Esophagus muscularis mucosa (tissue), 4 donors: ENCODE data around the gene GPR17. TPM values are rescaled to one million over a fixed set of nuclear protein-coding genes. Genes with fewer than 3 reads are reported as not detected.

Source experiments
- DNase-seq: peaks from one replicate; pipeline ENCODE4 v3.0.0-alpha.2; 2017; ENCODE audit errors: extremely low spot score
- H3K27ac ChIP-seq, 4 donors: fragments of 200-600 bp; sonication (generic); replicated peaks in 1 of 4; 1 replicate in 3 of 4; 2 replicates in 1 of 4; pipeline ENCODE4 v1.5.1; 2016 to 2019; ENCODE audit warnings: mild to moderate bottlenecking in 1 of 4
- H3K27me3 ChIP-seq, 4 donors: fragments of 200-600 bp; sonication (generic); one replicate each; pipeline versions ENCODE4 v1.5.1 to v1.6.0; 2016 to 2019
- H3K36me3 ChIP-seq, 4 donors: fragments of 200-600 bp; sonication (generic); one replicate each; pipeline ENCODE4 v1.5.1; 2016 to 2019
- H3K4me1 ChIP-seq, 4 donors: fragments of 200-600 bp; sonication (generic); one replicate each; pipeline ENCODE4 v1.5.1; 2016 to 2019
- H3K4me3 ChIP-seq, 4 donors: fragments of 200-600 bp; sonication (generic); 1 replicate in 2 of 4; 2 replicates in 2 of 4; pipeline ENCODE4 v1.5.1; 2016 to 2019; ENCODE audit warnings: mild to moderate bottlenecking in 4 of 4, moderate library complexity in 1 of 4
- H3K9me3 ChIP-seq, 4 donors: fragments of 200-600 bp; sonication (generic); 1 replicate in 3 of 4; 2 replicates in 1 of 4; pipeline ENCODE4 v1.5.1; 2016 to 2019
- EP300 ChIP-seq: sonication (generic); formaldehyde crosslinking; IDR thresholded peaks from one replicate; pipeline ENCODE4 v1.6.1; 2017; ENCODE audit warnings: antibody characterized with exemption
- POLR2A ChIP-seq: fragments of 450-650 bp; IDR thresholded peaks from one replicate; pipeline ENCODE4 v1.6.1; 2017; ENCODE audit warnings: antibody characterized with exemption, moderate library complexity, mild to moderate bottlenecking, low read depth
- POLR2AphosphoS5 ChIP-seq, 2 donors: sonication (generic); formaldehyde crosslinking; IDR thresholded peaks; one replicate each; pipeline ENCODE4 v1.6.1; 2017; ENCODE audit warnings: antibody characterized with exemption in 2 of 2
- WGBS: methylation state at CpG from one replicate; pipeline ENCODE4 v1.1.5; 2018; 5-methylcytosine and 5-hydroxymethylcytosine counted together
- intact Hi-C: fragments of 100-400 bp; cut with DNase I; formaldehyde crosslinking; loops from one replicate; pipeline ENCODE4 v1.15.1; 2023
- total RNA-seq, 4 donors: library from RNA; depleted of rRNA; stranded (reverse); fragments of >200 nt; gene quantifications; one replicate each; pipeline versions ENCODE4 v1.1.0 to v1.2.1, GENCODE V29; 2016
- TF ChIP-seq, protein P1 (sequence below), 3 experiments: fragments of 200-600 bp in 2 of 3; fragments of 450-650 bp in 1 of 3; sonication (generic) in 2 of 3; IDR thresholded peaks; one replicate each; pipeline ENCODE4 v1.5.1; 2017 to 2019; ENCODE audit warnings: antibody characterized with exemption in 3 of 3, mild to moderate bottlenecking in 2 of 3, moderate library complexity in 1 of 3

The GPR17 gene
- total RNA-seq, 4 donors from 2014 or later = 0.40 TPM; not detected in 3

DNA sequence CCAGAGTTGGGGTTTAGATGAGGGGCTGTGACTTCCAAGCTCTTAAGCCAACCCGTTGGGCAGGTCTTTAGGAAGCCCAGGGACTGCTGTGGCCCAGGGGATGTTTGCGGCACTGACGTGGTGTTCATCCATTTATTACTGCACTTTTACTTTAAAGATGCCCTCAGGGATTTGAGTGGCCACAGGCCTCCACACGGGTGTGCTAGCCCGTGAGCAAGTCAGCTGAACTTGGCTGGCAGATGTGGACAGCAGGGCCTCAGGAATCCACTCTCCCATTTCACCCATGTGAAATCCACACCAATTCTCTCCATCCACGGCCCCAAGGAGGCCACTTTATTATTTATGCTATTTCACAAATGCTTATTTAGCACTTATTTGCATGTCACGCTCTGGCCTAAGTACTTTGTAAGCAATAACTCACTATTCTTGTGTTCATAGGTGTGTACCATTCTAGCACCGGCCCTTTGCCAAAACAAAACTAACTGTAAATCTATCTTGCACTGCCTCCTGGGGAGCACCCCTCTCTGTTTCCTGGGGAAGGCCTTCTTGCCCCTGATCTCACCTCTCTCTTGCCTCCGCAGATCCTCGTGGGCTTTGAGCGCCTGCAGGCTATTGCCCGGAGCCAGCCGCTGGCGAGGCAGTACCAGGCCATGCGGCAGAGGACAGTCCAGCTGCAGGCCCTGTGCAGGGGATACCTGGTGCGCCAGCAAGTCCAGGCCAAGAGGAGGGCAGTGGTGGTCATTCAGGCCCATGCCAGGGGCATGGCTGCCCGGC lies 39.1 kb upstream of the GPR17 start:
- TF ChIP-seq, protein P1, sequence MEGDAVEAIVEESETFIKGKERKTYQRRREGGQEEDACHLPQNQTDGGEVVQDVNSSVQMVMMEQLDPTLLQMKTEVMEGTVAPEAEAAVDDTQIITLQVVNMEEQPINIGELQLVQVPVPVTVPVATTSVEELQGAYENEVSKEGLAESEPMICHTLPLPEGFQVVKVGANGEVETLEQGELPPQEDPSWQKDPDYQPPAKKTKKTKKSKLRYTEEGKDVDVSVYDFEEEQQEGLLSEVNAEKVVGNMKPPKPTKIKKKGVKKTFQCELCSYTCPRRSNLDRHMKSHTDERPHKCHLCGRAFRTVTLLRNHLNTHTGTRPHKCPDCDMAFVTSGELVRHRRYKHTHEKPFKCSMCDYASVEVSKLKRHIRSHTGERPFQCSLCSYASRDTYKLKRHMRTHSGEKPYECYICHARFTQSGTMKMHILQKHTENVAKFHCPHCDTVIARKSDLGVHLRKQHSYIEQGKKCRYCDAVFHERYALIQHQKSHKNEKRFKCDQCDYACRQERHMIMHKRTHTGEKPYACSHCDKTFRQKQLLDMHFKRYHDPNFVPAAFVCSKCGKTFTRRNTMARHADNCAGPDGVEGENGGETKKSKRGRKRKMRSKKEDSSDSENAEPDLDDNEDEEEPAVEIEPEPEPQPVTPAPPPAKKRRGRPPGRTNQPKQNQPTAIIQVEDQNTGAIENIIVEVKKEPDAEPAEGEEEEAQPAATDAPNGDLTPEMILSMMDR (IDR thresholded peaks at IDR 0.05) = no peak
- TF ChIP-seq POLR2AphosphoS5 (IDR thresholded peaks at IDR 0.05) (no peak), EP300 (no peak), POLR2A (no peak)
- intact Hi-C loops = no loop called here
- H3K9me3 ChIP-seq = peaks cover 0 to 14% (median 7%) of the 10 kb centered on the region in 4 donors
- peaks cover 0 to 2% (median 0%) of the 10 kb centered on the region in 4 donors for H3K27me3 ChIP-seq
- no peak for DNase-seq
- H3K4me3 ChIP-seq = no peak overlapping the region
- no peaks in the 10 kb centered on the region for H3K4me1 ChIP-seq
- no peaks in the 10 kb centered on the region for H3K36me3 ChIP-seq
- WGBS = 93% methylated on average over 17 of the region's 17 CpGs
- H3K27ac ChIP-seq = no peak overlapping the region

DNA sequence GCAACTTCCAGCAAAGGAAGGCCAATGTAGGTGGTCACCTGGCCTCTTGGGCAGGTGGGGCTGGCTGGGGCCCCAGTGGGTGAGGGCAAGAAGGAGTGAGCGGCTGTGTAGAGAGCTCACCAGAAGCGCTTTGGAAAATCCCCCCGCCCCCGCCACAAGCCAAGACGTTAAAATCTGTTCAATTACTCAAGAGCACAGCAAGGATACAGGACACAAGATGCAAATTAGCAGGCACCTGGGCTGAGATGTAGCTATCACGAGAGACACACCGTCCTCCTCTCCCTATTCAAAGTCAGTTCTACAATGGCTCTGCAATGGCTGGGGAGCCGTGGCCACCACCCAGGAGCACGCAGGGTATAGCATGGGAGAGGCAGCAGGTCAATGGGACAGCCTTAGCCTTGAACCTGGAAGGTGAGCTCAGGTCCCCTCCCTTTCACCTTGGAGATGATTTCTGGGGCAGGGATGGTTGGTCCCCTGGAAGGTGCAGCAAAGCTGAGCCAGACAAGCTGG lies 38.5 kb upstream of the GPR17 start:
- Histone ChIP-seq H3K4me1 (no peaks in the 10 kb centered on the region), H3K36me3 (no peaks in the 10 kb centered on the region), H3K27ac (no peak overlapping the region), H3K9me3 (peaks cover 0 to 14% (median 7%) of the 10 kb centered on the region in 4 donors), H3K27me3 (peaks cover 0 to 2% (median 0%) of the 10 kb centered on the region in 4 donors), H3K4me3 (no peak overlapping the region)
- TF ChIP-seq POLR2A (no peak), EP300 (no peak)
- TF ChIP-seq, protein P1 (IDR thresholded peaks at IDR 0.05) = no peak
- no peak for DNase-seq
- intact Hi-C loops = no loop called here
- WGBS = 89% methylated on average over 9 of the region's 9 CpGs

DNA sequence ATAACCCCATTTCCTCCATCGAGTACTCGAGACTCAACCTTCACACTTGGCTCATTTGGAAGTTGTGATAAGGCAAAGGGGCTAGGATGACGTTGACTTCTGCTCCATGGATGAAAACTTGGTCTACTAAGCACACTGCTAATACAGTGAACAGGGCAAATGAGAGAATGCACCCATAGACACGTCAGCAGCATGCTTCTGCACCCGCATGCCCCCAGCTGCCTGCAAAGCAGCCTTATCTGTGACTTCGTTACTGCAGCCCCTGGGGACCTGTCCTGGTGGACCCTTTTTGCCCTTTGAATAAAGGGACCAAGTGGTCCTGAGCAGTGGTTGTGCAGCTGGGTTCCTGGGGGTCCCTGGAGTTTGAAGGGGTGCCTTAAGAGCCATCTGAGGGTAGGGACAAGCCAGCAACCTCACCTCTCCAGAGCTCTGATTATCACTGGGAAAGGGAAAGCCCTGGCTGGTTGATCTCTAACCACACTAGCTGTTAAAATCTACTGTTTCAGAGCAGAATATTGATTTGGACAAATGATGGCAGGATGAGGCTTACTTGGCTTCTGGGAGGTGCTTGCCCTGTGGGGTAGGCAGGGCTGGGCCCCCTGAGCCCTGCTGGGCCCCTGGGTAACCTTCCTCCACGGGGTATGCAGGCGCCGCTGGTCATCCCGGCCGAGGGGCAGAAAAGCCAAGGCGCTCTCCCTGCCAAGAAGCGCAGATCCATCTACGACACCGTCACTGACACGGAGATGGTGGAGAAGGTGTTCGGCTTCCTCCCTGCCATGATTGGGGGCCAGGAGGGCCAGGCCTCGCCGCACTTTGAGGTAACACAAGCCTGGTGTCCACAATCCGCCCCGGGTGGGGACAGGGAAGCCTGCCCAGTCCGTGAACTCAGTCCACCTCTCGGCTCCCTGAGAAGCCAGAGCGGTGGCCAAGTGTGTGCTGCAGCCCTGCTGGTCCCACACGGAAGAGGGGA lies 37.6 kb upstream of the GPR17 start:
- WGBS = 89% methylated on average over 22 of the region's 25 CpGs
- no peak for DNase-seq
- Histone ChIP-seq H3K4me3 (no peak overlapping the region), H3K9me3 (peaks cover 0 to 22% (median 8%) of the 10 kb centered on the region in 4 donors), H3K27me3 (peaks cover 0 to 2% (median 0%) of the 10 kb centered on the region in 4 donors), H3K4me1 (no peaks in the 10 kb centered on the region), H3K27ac (no peak overlapping the region), H3K36me3 (no peaks in the 10 kb centered on the region)
- intact Hi-C loops = no loop called here
- TF ChIP-seq, protein P1 (IDR thresholded peaks at IDR 0.05) = no peak
- TF ChIP-seq POLR2AphosphoS5 (IDR thresholded peaks at IDR 0.05) (no peak), POLR2A (no peak), EP300 (no peak)

DNA sequence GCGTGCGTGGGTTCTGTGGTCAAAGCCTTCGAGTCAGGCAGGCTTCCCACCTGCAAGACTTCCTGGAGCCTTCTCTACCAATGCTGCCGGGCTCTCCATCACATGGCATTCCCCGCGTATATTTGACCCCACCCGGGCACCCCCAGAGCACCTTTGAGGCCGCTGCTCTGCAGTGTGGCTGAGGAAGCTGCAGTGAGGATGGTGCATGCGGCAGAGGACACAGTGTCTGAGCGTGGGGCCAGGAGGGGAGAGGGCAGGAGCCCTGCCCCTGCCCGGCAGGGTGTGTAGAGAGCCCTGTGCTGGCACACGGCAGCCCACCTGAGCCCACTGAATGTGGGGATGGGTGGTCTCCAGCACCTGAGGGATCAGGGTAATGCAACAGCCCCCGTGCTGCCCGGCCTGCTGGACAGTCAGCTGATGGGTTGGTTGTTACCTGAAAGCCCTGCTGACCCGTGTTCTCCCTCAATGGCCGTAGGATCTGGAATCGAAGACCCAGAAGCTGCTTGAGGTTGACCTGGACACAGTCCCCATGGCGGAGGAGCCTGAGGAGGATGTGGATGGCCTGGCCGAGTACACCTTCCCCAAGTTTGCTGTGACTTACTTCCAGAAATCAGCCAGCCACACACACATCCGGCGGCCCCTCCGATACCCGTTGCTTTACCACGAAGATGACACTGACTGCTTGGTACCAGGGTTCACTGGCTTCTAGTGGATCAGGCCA lies 36.8 kb upstream of the GPR17 start:
- WGBS = 88% methylated on average over 20 of the region's 24 CpGs
- Histone ChIP-seq H3K27me3 (peaks cover 0 to 2% (median 0%) of the 10 kb centered on the region in 4 donors), H3K36me3 (no peaks in the 10 kb centered on the region), H3K27ac (no peak overlapping the region), H3K4me3 (no peak overlapping the region), H3K4me1 (no peaks in the 10 kb centered on the region), H3K9me3 (peaks cover 0 to 28% (median 12%) of the 10 kb centered on the region in 4 donors)
- DNase-seq = no peak
- TF ChIP-seq POLR2AphosphoS5 (IDR thresholded peaks at IDR 0.05) = no peak
- TF ChIP-seq, protein P1 (IDR thresholded peaks at IDR 0.05) = no peak
- TF ChIP-seq EP300 = no peak
- TF ChIP-seq POLR2A = no peak
- intact Hi-C loops = no loop called here
